Panc1 (cell line): ENCODE measurements around the gene RAMP1. TPM values are rescaled to one million over a fixed set of nuclear protein-coding genes. Genes with fewer than 3 reads are reported as not detected.

Experiments used
- ATAC-seq: fragments of 200-7000 bp; cut with Tn5 transposase; 2 replicates; pipeline ENCODE4 v1.9.1; 2020; ENCODE audit warnings: mild to moderate bottlenecking, moderate library complexity
- BruUV-seq: library from RNA; stranded (reverse); fragments of 400-500 nt; replicated peaks from 2 replicates; lab custom pipeline; 2021; lab: Mats Ljungman, UMichigan
- CTCF ChIA-PET: fragments of 300-600 bp; sonication (Branson Sonifier 250); formaldehyde crosslinking; loops from one replicate; lab custom pipeline; 2022; ENCODE audit warnings: antibody characterized with exemption; lab: Charles Lee
- POLR2A ChIA-PET: fragments of 300-600 bp; sonication (Branson Sonifier 250); formaldehyde crosslinking; loops from one replicate; lab custom pipeline; 2022; ENCODE audit warnings: antibody characterized with exemption; lab: Charles Lee
- DNase-seq: peaks from one replicate; pipeline ENCODE4 v3.0.0-alpha.2; 2010; ENCODE audit warnings: low read depth, low spot score
- H3K27ac ChIP-seq: 2 replicates; pipeline ENCODE4 v1.5.1; 2011; ENCODE audit warnings: mild to moderate bottlenecking, low read length, inconsistent platforms
- H3K27me3 ChIP-seq: fragments of 200-500 bp; sonication (Bioruptor generic); 2 replicates; pipeline ENCODE4 v1.6.0; 2014; ENCODE audit warnings: low read length, inconsistent platforms; ENCODE audit not compliant: control insufficient read depth, insufficient read depth
- H3K36me3 ChIP-seq: fragments of 200-500 bp; sonication (Bioruptor generic); 2 replicates; pipeline ENCODE4 v1.5.1; 2014; ENCODE audit warnings: inconsistent platforms, mild to moderate bottlenecking, low read length, moderate library complexity; ENCODE audit not compliant: control insufficient read depth, insufficient read depth
- H3K4me1 ChIP-seq: 2 replicates; pipeline ENCODE4 v1.5.1; 2011; ENCODE audit warnings: inconsistent platforms, mild to moderate bottlenecking, low read length, moderate library complexity; ENCODE audit not compliant: control insufficient read depth, insufficient read depth
- H3K4me3 ChIP-seq, 2 experiments: 2 replicates each; pipeline ENCODE4 v1.5.1; 2011 to 2012; ENCODE audit warnings: low read depth in 2 of 2, low read length in 2 of 2, mild to moderate bottlenecking in 2 of 2, inconsistent platforms in 1 of 2, moderate library complexity in 1 of 2
- H3K9me3 ChIP-seq: fragments of 200-500 bp; sonication (Bioruptor generic); 2 replicates; pipeline ENCODE4 v1.5.1; 2014; ENCODE audit warnings: low read depth, mild to moderate bottlenecking, inconsistent platforms, low read length, moderate library complexity; ENCODE audit not compliant: control insufficient read depth, insufficient read depth
- POLR2AphosphoS5 ChIP-seq: IDR thresholded peaks from 2 replicates; pipeline ENCODE4 v1.6.1; 2012; ENCODE audit warnings: mild to moderate bottlenecking, low read depth, low read length, moderate library complexity
- SIN3A ChIP-seq: IDR thresholded peaks from 2 replicates; pipeline ENCODE4 v1.6.1; 2012; ENCODE audit warnings: low read depth, mild to moderate bottlenecking, low read length, moderate library complexity, borderline replicate concordance; ENCODE audit not compliant: insufficient read depth
- TCF7L2 ChIP-seq: IDR thresholded peaks from 2 replicates; pipeline ENCODE4 v1.6.1; 2011; ENCODE audit warnings: mild to moderate bottlenecking, low read depth, low read length, inconsistent platforms
- in situ Hi-C: cut with HindIII; loops from 2 replicates; pipeline ENCODE4 v1.10.0; 2016; ENCODE audit warnings: low sequenced_read_pairs, low pct_unique_long_range_greater_than_20kb
- intact Hi-C: fragments of 100-400 bp; cut with micrococcal nuclease; formaldehyde crosslinking; loops from one replicate; pipeline ENCODE4 v1.10.0; 2022; ENCODE audit not compliant: unreplicated experiment
- total RNA-seq: library from RNA; stranded (reverse); gene quantifications from one replicate; pipeline ENCODE4 v1.2.1, GENCODE V29; 2021; ENCODE audit not compliant: unreplicated experiment
- TF ChIP-seq, protein P1 (sequence below), 2 experiments: IDR thresholded peaks; 2 replicates each; pipeline ENCODE4 v1.6.1; 2011 to 2012; ENCODE audit warnings: low read depth in 2 of 2, control low read depth in 1 of 2, low read length in 1 of 2, mild to moderate bottlenecking in 1 of 2, moderate library complexity in 1 of 2; ENCODE audit not compliant: insufficient read depth in 1 of 2
- TF ChIP-seq, protein P2 (sequence below): fragments of 450-650 bp; IDR thresholded peaks from 2 replicates; pipeline ENCODE4 v1.5.1; 2017; ENCODE audit warnings: mild to moderate bottlenecking

RAMP1 gene
- total RNA-seq, 1 experiment from 2014 or later = 17.6 TPM

GRCh38 chr2:237898057-237898414 is 38.6 kb downstream of the RAMP1 start:
- CTCF ChIA-PET = no interaction called here
- no peak for DNase-seq

DNA sequence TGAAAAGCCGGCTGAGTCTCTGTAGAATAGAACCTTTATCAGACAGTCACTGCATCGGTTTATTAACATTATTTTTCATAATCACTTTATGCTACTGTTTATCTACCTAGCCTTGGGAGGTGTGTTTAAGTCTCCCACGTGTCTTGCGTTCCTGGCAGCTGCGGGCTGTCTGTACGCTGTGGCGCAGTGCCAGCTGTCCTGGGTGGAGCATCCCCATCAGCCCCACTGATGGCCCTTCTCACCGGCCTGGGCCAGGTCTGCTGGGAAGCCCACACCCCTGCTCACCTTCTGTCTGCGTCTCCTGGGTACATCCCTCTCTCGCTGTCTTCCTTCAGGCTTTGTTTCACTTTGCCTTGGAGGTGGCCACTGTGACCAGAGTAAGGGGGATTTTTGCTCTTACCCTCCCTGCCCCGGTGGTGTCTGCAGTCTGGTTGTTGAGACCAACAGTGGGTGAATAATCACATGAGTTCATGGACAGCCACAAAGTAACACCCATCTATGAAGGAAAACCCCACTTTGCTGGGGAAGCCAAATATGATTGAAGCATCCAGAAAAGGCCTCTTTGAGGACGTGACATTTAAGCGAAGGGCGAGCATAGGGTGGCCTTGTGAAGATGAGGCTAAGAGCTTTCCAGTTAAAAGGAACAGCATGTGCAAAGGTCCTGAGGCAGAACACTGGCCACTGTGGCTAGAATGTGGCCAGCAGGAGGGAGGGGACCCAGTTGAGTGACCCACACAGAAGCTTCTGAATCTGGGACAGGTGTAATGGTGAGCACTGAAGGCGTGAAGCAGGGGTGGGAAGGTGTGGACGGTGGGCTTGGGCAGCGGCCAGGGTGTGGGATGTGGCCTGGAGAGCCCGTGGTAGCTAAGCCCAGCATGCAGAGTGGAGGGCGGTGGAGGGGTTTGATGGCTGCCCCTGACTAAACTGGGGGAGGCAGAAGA is 41.7 kb downstream of the RAMP1 start:
- Histone ChIP-seq H3K27ac (no peak overlapping the region), H3K27me3 (no peaks in the 10 kb centered on the region), H3K4me1 (peaks cover 22% of the 10 kb centered on the region), H3K9me3 (no peaks in the 10 kb centered on the region), H3K36me3 (no peaks in the 10 kb centered on the region), H3K4me3 (no peak overlapping the region)
- no peak for DNase-seq
- ATAC-seq = no peak
- intact Hi-C loops = no loop called here
- POLR2A ChIA-PET = no interaction called here
- CTCF ChIA-PET = no interaction called here
- in situ Hi-C loops = no loop called here
- TF ChIP-seq, protein P1, sequence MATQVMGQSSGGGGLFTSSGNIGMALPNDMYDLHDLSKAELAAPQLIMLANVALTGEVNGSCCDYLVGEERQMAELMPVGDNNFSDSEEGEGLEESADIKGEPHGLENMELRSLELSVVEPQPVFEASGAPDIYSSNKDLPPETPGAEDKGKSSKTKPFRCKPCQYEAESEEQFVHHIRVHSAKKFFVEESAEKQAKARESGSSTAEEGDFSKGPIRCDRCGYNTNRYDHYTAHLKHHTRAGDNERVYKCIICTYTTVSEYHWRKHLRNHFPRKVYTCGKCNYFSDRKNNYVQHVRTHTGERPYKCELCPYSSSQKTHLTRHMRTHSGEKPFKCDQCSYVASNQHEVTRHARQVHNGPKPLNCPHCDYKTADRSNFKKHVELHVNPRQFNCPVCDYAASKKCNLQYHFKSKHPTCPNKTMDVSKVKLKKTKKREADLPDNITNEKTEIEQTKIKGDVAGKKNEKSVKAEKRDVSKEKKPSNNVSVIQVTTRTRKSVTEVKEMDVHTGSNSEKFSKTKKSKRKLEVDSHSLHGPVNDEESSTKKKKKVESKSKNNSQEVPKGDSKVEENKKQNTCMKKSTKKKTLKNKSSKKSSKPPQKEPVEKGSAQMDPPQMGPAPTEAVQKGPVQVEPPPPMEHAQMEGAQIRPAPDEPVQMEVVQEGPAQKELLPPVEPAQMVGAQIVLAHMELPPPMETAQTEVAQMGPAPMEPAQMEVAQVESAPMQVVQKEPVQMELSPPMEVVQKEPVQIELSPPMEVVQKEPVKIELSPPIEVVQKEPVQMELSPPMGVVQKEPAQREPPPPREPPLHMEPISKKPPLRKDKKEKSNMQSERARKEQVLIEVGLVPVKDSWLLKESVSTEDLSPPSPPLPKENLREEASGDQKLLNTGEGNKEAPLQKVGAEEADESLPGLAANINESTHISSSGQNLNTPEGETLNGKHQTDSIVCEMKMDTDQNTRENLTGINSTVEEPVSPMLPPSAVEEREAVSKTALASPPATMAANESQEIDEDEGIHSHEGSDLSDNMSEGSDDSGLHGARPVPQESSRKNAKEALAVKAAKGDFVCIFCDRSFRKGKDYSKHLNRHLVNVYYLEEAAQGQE (IDR thresholded peaks at IDR 0.05; ENCODE audit: insufficient read depth in 1 of 2, low read depth in 2 of 2, low read length in 1 of 2) = no peak
- TF ChIP-seq SIN3A = no peak
- TF ChIP-seq TCF7L2 = no peak
- no peak for TF ChIP-seq POLR2AphosphoS5
- TF ChIP-seq, protein P2, sequence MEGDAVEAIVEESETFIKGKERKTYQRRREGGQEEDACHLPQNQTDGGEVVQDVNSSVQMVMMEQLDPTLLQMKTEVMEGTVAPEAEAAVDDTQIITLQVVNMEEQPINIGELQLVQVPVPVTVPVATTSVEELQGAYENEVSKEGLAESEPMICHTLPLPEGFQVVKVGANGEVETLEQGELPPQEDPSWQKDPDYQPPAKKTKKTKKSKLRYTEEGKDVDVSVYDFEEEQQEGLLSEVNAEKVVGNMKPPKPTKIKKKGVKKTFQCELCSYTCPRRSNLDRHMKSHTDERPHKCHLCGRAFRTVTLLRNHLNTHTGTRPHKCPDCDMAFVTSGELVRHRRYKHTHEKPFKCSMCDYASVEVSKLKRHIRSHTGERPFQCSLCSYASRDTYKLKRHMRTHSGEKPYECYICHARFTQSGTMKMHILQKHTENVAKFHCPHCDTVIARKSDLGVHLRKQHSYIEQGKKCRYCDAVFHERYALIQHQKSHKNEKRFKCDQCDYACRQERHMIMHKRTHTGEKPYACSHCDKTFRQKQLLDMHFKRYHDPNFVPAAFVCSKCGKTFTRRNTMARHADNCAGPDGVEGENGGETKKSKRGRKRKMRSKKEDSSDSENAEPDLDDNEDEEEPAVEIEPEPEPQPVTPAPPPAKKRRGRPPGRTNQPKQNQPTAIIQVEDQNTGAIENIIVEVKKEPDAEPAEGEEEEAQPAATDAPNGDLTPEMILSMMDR = no peak
- BruUV-seq = no TSS peak

More at GRCh38 chr2:237898057-237898414, 38.6 kb downstream of the RAMP1 start:
- peaks cover 35% of the 10 kb centered on the region for H3K4me1 ChIP-seq
- H3K27me3 ChIP-seq = no peaks in the 10 kb centered on the region
- TF ChIP-seq TCF7L2 (no peak), POLR2AphosphoS5 (no peak), SIN3A (no peak)
- TF ChIP-seq, protein P2 = no peak
- TF ChIP-seq, protein P1 (IDR thresholded peaks at IDR 0.05; ENCODE audit: insufficient read depth in 1 of 2, low read depth in 2 of 2, low read length in 1 of 2) = no peak
- H3K9me3 ChIP-seq = no peaks in the 10 kb centered on the region
- H3K4me3 ChIP-seq = no peak overlapping the region
- in situ Hi-C loops = no loop called here
- ATAC-seq = no peak
- intact Hi-C loops = no loop called here
- BruUV-seq = no TSS peak
- H3K36me3 ChIP-seq = no peaks in the 10 kb centered on the region
- POLR2A ChIA-PET = no interaction called here
- peak overlapping the region; percentile 58; the same call in 1 of the 2 replicates for H3K27ac ChIP-seq
